HCT116 (cell line): Measurements from ENCODE around the gene MYDGF. TPM values are rescaled to one million over a fixed set of nuclear protein-coding genes. Genes with fewer than 3 reads are reported as not detected.

Source experiments
- ATAC-seq: fragments of 200-7000 bp; cut with Tn5 transposase; 2 replicates; pipeline ENCODE4 v1.9.1; 2020; ENCODE audit warnings: mild to moderate bottlenecking, moderate library complexity
- BruUV-seq: library from RNA; stranded (reverse); fragments of 400-500 nt; replicated peaks from 2 replicates; lab custom pipeline; 2021; lab: Mats Ljungman, UMichigan
- CTCF ChIA-PET: fragments of 300-600 bp; sonication (Branson Sonifier 250); formaldehyde crosslinking; loops from one replicate; lab custom pipeline; 2021; ENCODE audit warnings: antibody characterized with exemption; lab: Charles Lee
- POLR2A ChIA-PET: fragments of 300-600, 350-600 bp; sonication (Branson Sonifier 250); formaldehyde crosslinking; loops from one replicate; lab custom pipeline; 2021; ENCODE audit warnings: antibody characterized with exemption; lab: Charles Lee
- RAD21 ChIA-PET, 2 experiments: fragments of 300-600 bp; sonication (Branson Sonifier 250); formaldehyde crosslinking; loops; one replicate each; lab custom pipeline; 2023; ENCODE audit warnings: low total read pairs in 2 of 2; ENCODE audit not compliant: uncharacterized antibody in 2 of 2, unreplicated experiment in 2 of 2, low non-redundant PET in 1 of 2; lab: Charles Lee
- DNase-seq: peaks from one replicate; pipeline ENCODE4 v3.0.0-alpha.2; 2010; ENCODE audit warnings: low read depth, low spot score
- H2AFZ ChIP-seq: fragments of 200-600 bp; shearing (Covaris generic), sonication (generic); 2 replicates; pipeline ENCODE4 v1.6.1; 2017; ENCODE audit warnings: low read depth, mixed run types, mixed read lengths, antibody characterized with exemption, low read length; ENCODE audit not compliant: poor library complexity, severe bottlenecking
- H3K27ac ChIP-seq: 2 replicates; pipeline ENCODE4 v1.5.1; 2012; ENCODE audit warnings: low read depth, low read length
- H3K27me3 ChIP-seq: fragments of 200-600 bp; sonication (generic); 2 replicates; pipeline ENCODE4 v1.6.1; 2016; ENCODE audit warnings: mixed run types, low read length, mixed read lengths; ENCODE audit not compliant: insufficient read depth
- H3K36me3 ChIP-seq, 2 experiments: fragments of 200-500 bp in 1 of 2; fragments of 200-600 bp in 1 of 2; sonication (Bioruptor generic) in 1 of 2; sonication (generic) in 1 of 2; 2 replicates each; pipeline versions ENCODE4 v1.5.1 to v1.6.1; 2014 to 2016; ENCODE audit warnings: low read length in 2 of 2, inconsistent platforms in 1 of 2, mixed read lengths in 1 of 2, mixed run types in 1 of 2; ENCODE audit not compliant: insufficient read depth in 2 of 2, control insufficient read depth in 1 of 2
- H3K4me1 ChIP-seq, 2 experiments: fragments of 200-600 bp in 1 of 2; sonication (generic) in 1 of 2; 2 replicates each; pipeline versions ENCODE4 v1.5.1 to v1.6.1; 2012 to 2017; ENCODE audit warnings: low read length in 2 of 2, inconsistent platforms in 1 of 2, mild to moderate bottlenecking in 1 of 2, mixed read lengths in 1 of 2, mixed run types in 1 of 2, moderate library complexity in 1 of 2; ENCODE audit not compliant: insufficient read depth in 2 of 2, control insufficient read depth in 1 of 2
- H3K4me2 ChIP-seq: fragments of 200-600 bp; sonication (generic); 2 replicates; pipeline ENCODE4 v1.6.1; 2017; ENCODE audit warnings: mixed run types, low read length, mixed read lengths
- H3K4me3 ChIP-seq, 2 experiments: fragments of 200-600 bp in 1 of 2; sonication (generic) in 1 of 2; replicated peaks in 1 of 2; 2 replicates each; pipeline ENCODE4 v1.5.1; 2011 to 2016; ENCODE audit warnings: low read length in 2 of 2, control low read depth in 1 of 2, low read depth in 1 of 2, mild to moderate bottlenecking in 1 of 2, mixed read lengths in 1 of 2, mixed run types in 1 of 2
- H3K79me2 ChIP-seq: fragments of 200-600 bp; sonication (generic); 2 replicates; pipeline ENCODE4 v1.6.1; 2017; ENCODE audit warnings: mild to moderate bottlenecking, mixed run types, low read length, moderate library complexity, mixed read lengths; ENCODE audit not compliant: insufficient read depth
- H3K9ac ChIP-seq: fragments of 200-600 bp; sonication (generic); 2 replicates; pipeline ENCODE4 v1.6.1; 2016; ENCODE audit warnings: low read length, mixed read lengths
- H3K9me2 ChIP-seq: fragments of 200-600 bp; sonication (generic), shearing (Covaris generic); 2 replicates; pipeline ENCODE4 v1.6.1; 2017; ENCODE audit warnings: mixed run types, mild to moderate bottlenecking, moderate library complexity; ENCODE audit not compliant: insufficient read depth
- H3K9me3 ChIP-seq, 2 experiments: fragments of 200-500 bp in 1 of 2; fragments of 200-600 bp in 1 of 2; sonication (Bioruptor generic) in 1 of 2; sonication (generic) in 1 of 2; 2 replicates each; pipeline ENCODE4 v1.6.1; 2014 to 2017; ENCODE audit warnings: low read length in 2 of 2, mixed read lengths in 2 of 2, inconsistent platforms in 1 of 2, low read depth in 1 of 2, mild to moderate bottlenecking in 1 of 2, mixed run types in 1 of 2, moderate library complexity in 1 of 2; ENCODE audit not compliant: control insufficient read depth in 1 of 2, insufficient read depth in 1 of 2
- H4K20me1 ChIP-seq: fragments of 200-600 bp; sonication (generic), shearing (Covaris generic); 2 replicates; pipeline ENCODE4 v1.6.1; 2017; ENCODE audit warnings: mixed run types, mild to moderate bottlenecking, moderate library complexity; ENCODE audit not compliant: insufficient read depth
- CBX3 ChIP-seq: IDR thresholded peaks from 2 replicates; pipeline ENCODE4 v1.6.1; 2012; ENCODE audit warnings: low read depth
- EGR1 ChIP-seq: IDR thresholded peaks from 2 replicates; pipeline ENCODE4 v1.6.1; 2012; ENCODE audit warnings: low read depth
- EZH2 ChIP-seq: fragments of 200-600 bp; sonication (generic); IDR thresholded peaks from 2 replicates; pipeline ENCODE4 v1.6.1; 2017; ENCODE audit warnings: antibody characterized with exemption, mixed run types
- EZH2phosphoT487 ChIP-seq: fragments of 200-600 bp; IDR thresholded peaks from 2 replicates; pipeline ENCODE4 v1.6.1; 2018; ENCODE audit warnings: antibody characterized with exemption, borderline replicate concordance
- FOSL1 ChIP-seq: IDR thresholded peaks from 2 replicates; pipeline ENCODE4 v1.6.1; 2012; ENCODE audit warnings: low read depth
- JUND ChIP-seq: IDR thresholded peaks from 2 replicates; pipeline ENCODE4 v1.6.1; 2012
- POLR2A ChIP-seq: IDR thresholded peaks from 2 replicates; pipeline ENCODE4 v1.7.0; 2011; ENCODE audit warnings: borderline replicate concordance; ENCODE audit not compliant: insufficient read depth, insufficient read length; ENCODE audit errors: extremely low read depth
- POLR2AphosphoS5 ChIP-seq: IDR thresholded peaks from 2 replicates; pipeline ENCODE4 v1.6.1; 2011; ENCODE audit warnings: mild to moderate bottlenecking, low read depth, low read length, moderate library complexity
- RAD21 ChIP-seq: IDR thresholded peaks from 2 replicates; pipeline ENCODE4 v1.6.1; 2012; ENCODE audit warnings: low read depth, mild to moderate bottlenecking
- SP1 ChIP-seq: IDR thresholded peaks from 2 replicates; pipeline ENCODE4 v1.6.1; 2012; ENCODE audit warnings: low read depth
- SRF ChIP-seq: IDR thresholded peaks from 2 replicates; pipeline ENCODE4 v1.6.1; 2012; ENCODE audit warnings: low read depth
- TCF7L2 ChIP-seq: IDR thresholded peaks from 2 replicates; pipeline ENCODE4 v1.7.0; 2011; ENCODE audit warnings: borderline replicate concordance, inconsistent platforms; ENCODE audit not compliant: insufficient read depth, insufficient read length; ENCODE audit errors: extremely low read depth
- intact Hi-C: fragments of 100-400 bp; cut with micrococcal nuclease; formaldehyde crosslinking; loops from 2 replicates; pipeline ENCODE4 v1.10.0; 2022
- total RNA-seq: library from RNA; stranded (reverse); gene quantifications from one replicate; pipeline ENCODE4 v1.2.1, GENCODE V29; 2021; ENCODE audit not compliant: unreplicated experiment
- TF ChIP-seq, protein P1 (sequence below): IDR thresholded peaks from 2 replicates; pipeline ENCODE4 v1.6.1; 2011; ENCODE audit warnings: mild to moderate bottlenecking, low read length, moderate library complexity; ENCODE audit not compliant: insufficient replicate concordance; ENCODE audit errors: extremely low read depth
- TF ChIP-seq, protein P2 (sequence below): IDR thresholded peaks from 2 replicates; pipeline ENCODE4 v1.6.1; 2012; ENCODE audit warnings: low read depth
- TF ChIP-seq, protein P3 (sequence below), 3 experiments: fragments of 200-600 bp in 1 of 3; sonication (generic) in 1 of 3; IDR thresholded peaks in 2 of 3; conservative IDR thresholded peaks in 1 of 3; 2 replicates each; pipeline ENCODE4 v1.5.1; 2012 to 2017; ENCODE audit warnings: low read depth in 2 of 3, low read length in 2 of 3, antibody characterized with exemption in 1 of 3, borderline replicate concordance in 1 of 3, control low read depth in 1 of 3, mild to moderate bottlenecking in 1 of 3, mixed read lengths in 1 of 3, mixed run types in 1 of 3, moderate library complexity in 1 of 3; ENCODE audit not compliant: insufficient read depth in 1 of 3
- TF ChIP-seq, protein P4 (sequence below): IDR thresholded peaks from 2 replicates; pipeline ENCODE4 v1.6.1; 2012

The MYDGF gene
- total RNA-seq, 1 experiment from 2014 or later = 110 TPM

DNA sequence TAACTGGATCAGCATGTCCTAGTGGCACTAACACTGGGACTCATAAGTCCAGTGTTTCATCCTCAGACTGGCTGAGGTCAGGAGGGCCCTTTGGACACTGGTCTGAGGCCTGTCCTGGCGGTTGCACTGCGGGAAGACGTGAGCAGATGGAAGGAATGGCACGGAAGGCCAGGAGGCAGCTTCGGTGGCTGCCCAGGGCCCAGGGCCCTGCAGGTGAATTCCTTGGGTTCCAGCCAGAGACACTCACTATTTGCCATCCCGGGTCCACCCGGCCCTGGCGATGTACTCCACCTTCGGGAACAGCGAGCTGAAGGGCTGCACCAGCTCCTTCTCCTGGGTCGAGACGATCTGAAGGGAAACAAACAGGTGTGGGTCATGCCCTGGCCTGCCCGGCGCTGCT is 27.2 kb upstream of the MYDGF start:
- RAD21 ChIA-PET = no interaction called here
- Histone ChIP-seq H3K27ac (no peak overlapping the region), H4K20me1 (no peaks in the 10 kb centered on the region), H2AFZ (no peak overlapping the region), H3K4me3 (no peak overlapping the region), H3K9ac (no peak overlapping the region), H3K79me2 (peaks cover 9% of the 10 kb centered on the region; the same call in 1 of the 2 replicates), H3K4me1 (peaks cover 8 to 19% of the 10 kb centered on the region in 2 experiments), H3K27me3 (no peaks in the 10 kb centered on the region), H3K4me2 (no peak overlapping the region), H3K9me3 (no peaks in the 10 kb centered on the region), H3K9me2 (no peaks in the 10 kb centered on the region), H3K36me3 (peaks cover 12 to 50% of the 10 kb centered on the region in 2 experiments)
- TF ChIP-seq EZH2phosphoT487 = no peak
- TF ChIP-seq, protein P1, sequence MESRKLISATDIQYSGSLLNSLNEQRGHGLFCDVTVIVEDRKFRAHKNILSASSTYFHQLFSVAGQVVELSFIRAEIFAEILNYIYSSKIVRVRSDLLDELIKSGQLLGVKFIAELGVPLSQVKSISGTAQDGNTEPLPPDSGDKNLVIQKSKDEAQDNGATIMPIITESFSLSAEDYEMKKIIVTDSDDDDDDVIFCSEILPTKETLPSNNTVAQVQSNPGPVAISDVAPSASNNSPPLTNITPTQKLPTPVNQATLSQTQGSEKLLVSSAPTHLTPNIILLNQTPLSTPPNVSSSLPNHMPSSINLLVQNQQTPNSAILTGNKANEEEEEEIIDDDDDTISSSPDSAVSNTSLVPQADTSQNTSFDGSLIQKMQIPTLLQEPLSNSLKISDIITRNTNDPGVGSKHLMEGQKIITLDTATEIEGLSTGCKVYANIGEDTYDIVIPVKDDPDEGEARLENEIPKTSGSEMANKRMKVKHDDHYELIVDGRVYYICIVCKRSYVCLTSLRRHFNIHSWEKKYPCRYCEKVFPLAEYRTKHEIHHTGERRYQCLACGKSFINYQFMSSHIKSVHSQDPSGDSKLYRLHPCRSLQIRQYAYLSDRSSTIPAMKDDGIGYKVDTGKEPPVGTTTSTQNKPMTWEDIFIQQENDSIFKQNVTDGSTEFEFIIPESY = no peak
- TF ChIP-seq, protein P2, sequence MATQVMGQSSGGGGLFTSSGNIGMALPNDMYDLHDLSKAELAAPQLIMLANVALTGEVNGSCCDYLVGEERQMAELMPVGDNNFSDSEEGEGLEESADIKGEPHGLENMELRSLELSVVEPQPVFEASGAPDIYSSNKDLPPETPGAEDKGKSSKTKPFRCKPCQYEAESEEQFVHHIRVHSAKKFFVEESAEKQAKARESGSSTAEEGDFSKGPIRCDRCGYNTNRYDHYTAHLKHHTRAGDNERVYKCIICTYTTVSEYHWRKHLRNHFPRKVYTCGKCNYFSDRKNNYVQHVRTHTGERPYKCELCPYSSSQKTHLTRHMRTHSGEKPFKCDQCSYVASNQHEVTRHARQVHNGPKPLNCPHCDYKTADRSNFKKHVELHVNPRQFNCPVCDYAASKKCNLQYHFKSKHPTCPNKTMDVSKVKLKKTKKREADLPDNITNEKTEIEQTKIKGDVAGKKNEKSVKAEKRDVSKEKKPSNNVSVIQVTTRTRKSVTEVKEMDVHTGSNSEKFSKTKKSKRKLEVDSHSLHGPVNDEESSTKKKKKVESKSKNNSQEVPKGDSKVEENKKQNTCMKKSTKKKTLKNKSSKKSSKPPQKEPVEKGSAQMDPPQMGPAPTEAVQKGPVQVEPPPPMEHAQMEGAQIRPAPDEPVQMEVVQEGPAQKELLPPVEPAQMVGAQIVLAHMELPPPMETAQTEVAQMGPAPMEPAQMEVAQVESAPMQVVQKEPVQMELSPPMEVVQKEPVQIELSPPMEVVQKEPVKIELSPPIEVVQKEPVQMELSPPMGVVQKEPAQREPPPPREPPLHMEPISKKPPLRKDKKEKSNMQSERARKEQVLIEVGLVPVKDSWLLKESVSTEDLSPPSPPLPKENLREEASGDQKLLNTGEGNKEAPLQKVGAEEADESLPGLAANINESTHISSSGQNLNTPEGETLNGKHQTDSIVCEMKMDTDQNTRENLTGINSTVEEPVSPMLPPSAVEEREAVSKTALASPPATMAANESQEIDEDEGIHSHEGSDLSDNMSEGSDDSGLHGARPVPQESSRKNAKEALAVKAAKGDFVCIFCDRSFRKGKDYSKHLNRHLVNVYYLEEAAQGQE = no peak
- no peak for TF ChIP-seq RAD21
- TF ChIP-seq FOSL1 = no peak
- TF ChIP-seq, protein P3, sequence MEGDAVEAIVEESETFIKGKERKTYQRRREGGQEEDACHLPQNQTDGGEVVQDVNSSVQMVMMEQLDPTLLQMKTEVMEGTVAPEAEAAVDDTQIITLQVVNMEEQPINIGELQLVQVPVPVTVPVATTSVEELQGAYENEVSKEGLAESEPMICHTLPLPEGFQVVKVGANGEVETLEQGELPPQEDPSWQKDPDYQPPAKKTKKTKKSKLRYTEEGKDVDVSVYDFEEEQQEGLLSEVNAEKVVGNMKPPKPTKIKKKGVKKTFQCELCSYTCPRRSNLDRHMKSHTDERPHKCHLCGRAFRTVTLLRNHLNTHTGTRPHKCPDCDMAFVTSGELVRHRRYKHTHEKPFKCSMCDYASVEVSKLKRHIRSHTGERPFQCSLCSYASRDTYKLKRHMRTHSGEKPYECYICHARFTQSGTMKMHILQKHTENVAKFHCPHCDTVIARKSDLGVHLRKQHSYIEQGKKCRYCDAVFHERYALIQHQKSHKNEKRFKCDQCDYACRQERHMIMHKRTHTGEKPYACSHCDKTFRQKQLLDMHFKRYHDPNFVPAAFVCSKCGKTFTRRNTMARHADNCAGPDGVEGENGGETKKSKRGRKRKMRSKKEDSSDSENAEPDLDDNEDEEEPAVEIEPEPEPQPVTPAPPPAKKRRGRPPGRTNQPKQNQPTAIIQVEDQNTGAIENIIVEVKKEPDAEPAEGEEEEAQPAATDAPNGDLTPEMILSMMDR (IDR thresholded peaks at IDR 0.05 in 2 of 3, conservative IDR thresholded peaks at IDR 0.05 in 1 of 3; ENCODE audit: borderline replicate concordance in 1 of 3, insufficient read depth in 1 of 3, low read depth in 2 of 3, low read length in 2 of 3) = no peak
- TF ChIP-seq, protein P4, sequence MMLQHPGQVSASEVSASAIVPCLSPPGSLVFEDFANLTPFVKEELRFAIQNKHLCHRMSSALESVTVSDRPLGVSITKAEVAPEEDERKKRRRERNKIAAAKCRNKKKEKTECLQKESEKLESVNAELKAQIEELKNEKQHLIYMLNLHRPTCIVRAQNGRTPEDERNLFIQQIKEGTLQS = no peak
- no peak for TF ChIP-seq EZH2
- no peak for TF ChIP-seq SP1
- no peak for TF ChIP-seq JUND
- no peak for TF ChIP-seq CBX3
- TF ChIP-seq SRF = no peak
- TF ChIP-seq POLR2AphosphoS5 = no peak
- TF ChIP-seq TCF7L2 = no peak
- TF ChIP-seq POLR2A = no peak
- no peak for TF ChIP-seq EGR1
- intact Hi-C loops = no loop called here
- POLR2A ChIA-PET = no interaction called here
- DNase-seq = no peak
- CTCF ChIA-PET = interaction anchor here (0.7 kb wide), 1 partner anchor 20 kb away, joined by 3 read pairs; no protein-coding TSS in a partner anchor
- ATAC-seq = no peak
- no TSS peak for BruUV-seq
